Measurements from ENCODE around the gene FUBP3.

FUBP3 gene

DNA sequence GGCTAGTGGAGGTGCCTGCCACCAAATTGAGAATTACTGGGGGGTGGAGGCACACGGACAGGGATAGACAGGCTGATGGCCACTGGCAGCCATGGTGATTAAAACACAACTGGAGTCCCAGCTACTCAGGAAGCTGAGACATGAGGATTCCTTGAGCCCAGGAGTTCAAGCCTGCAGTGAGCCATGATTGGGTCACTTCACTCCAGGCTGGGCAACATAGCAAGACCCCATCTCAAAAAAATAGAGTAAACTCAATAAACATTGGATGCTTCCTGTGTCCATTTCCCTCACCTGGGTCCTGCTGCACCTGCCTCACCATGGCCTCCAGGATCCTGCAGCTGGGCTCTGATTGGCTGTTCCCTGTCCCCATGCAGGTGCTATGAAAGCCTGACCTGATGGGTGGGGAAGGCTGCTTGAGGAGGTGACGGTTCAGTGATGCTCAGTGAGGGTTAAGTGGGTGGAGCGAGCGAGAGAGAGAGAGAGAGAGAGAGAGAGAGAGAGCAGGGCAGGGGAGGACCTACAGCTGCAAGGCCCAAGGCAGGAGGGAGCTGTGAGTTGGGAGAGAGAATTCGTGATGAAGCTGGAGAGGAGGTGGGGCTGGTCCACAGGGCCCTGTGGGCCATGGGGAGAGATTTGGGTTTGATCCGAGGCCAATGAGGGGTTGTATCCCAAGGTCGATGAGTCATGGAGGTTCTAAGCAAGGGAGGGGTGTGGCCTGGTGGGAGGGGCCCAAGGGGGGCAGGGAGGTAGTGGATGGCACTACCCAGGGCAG, 36.7 kb upstream of the FUBP3 start:
- Histone ChIP-seq H3K9me3 (no peaks in the 10 kb centered on the region; the same call in 1 of the 2 replicates), H3K36me3 (no peaks in the 10 kb centered on the region), H3K27me3 (no peaks in the 10 kb centered on the region), H3K4me1 (peaks cover 1% of the 10 kb centered on the region), H3K4me3 (ENCODE audit: low read depth, low read length) (no peak overlapping the region)
- no peak for TF ChIP-seq CTCF (IDR thresholded peaks at IDR 0.05; ENCODE audit: low read depth, low read length)
- no peak for DNase-seq

DNA sequence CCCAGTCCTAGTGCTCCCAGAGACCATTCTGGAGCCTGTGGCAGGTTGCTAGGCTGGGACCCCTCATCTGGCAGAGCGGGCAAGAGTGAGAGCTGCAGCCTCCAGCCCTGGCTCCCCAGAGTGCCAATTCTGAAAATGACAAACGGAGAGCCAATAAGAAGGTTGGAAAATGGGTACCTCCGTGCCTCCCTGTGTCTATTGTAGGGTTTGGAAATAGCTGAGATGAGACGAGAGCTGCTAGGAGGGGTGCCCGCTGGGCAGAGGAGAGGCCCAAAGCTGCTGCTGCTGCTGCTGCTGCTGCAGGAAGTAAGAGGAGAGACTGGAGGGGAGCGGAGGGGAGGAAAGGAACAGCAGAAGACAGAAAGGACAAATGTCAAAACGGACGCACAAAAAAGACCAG, 36.0 kb upstream of the FUBP3 start:
- TF ChIP-seq CTCF (IDR thresholded peaks at IDR 0.05; ENCODE audit: low read depth, low read length) = no peak
- no peak for DNase-seq
- Histone ChIP-seq H3K4me1 (no peaks in the 10 kb centered on the region), H3K4me3 (ENCODE audit: low read depth, low read length) (no peak overlapping the region), H3K27me3 (no peaks in the 10 kb centered on the region), H3K36me3 (no peaks in the 10 kb centered on the region), H3K9me3 (no peaks in the 10 kb centered on the region; the same call in 1 of the 2 replicates)

DNA sequence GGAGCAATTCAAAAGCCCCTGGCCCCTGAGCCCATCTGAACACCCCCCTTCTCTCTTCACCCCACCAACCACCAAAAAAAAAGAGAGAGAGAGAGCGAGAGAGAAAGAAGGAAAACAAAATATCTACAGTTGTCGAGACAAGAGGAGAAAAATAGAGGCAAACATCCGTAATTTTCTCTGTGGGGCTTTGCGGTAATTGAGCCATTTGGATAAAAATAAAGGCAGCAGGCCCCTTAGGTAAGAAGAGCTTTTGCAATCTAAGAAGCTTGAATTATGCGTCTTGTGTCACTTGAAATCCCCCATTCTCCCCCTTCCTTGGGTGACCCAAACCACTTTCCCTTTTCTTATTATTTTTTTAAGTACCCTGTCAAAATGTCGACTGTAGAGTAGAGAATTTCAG, 35.5 kb upstream of the FUBP3 start:
- H3K4me1 ChIP-seq = no peaks in the 10 kb centered on the region
- no peaks in the 10 kb centered on the region for H3K36me3 ChIP-seq
- no peak for DNase-seq
- no peaks in the 10 kb centered on the region for H3K27me3 ChIP-seq
- H3K4me3 ChIP-seq (ENCODE audit: low read depth, low read length) = no peak overlapping the region
- H3K9me3 ChIP-seq = no peaks in the 10 kb centered on the region; the same call in 1 of the 2 replicates
- TF ChIP-seq CTCF (IDR thresholded peaks at IDR 0.05; ENCODE audit: low read depth, low read length) = no peak

- TF ChIP-seq CTCF (IDR thresholded peaks at IDR 0.05; ENCODE audit: low read depth, low read length) = no peak
- H3K9me3 ChIP-seq = no peaks in the 10 kb centered on the region; the same call in 1 of the 2 replicates
- H3K27me3 ChIP-seq = no peaks in the 10 kb centered on the region
- H3K4me3 ChIP-seq (ENCODE audit: low read depth, low read length) = no peak overlapping the region
- H3K4me1 ChIP-seq = no peaks in the 10 kb centered on the region
- no peak for DNase-seq
- H3K36me3 ChIP-seq = no peaks in the 10 kb centered on the region
Observed at GRCh38 chr9:130544364-130544763, 35.0 kb upstream of the FUBP3 start.

DNA sequence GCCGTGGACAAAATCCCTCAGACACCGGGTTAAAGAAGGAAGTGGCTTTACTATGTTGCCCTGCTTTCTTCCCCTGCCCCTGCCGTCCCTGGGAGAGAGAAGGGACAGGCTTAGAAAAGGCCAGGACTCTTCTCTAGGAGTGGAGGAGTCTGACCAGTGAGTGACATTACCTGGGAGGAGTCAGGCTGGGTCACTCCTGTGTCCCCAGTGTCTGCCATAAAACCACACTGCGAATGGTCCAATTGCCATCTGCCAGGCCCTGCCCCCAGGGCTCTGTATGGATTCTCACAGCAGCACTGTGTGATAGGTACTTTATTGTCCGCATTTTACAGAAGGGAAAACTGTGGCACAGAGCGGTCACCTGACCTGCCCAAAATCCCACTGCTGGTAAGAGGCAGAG, 31.3 kb upstream of the FUBP3 start:
- Histone ChIP-seq H3K4me3 (ENCODE audit: low read depth, low read length) (no peak overlapping the region), H3K9me3 (no peaks in the 10 kb centered on the region; the same call in 1 of the 2 replicates), H3K36me3 (no peaks in the 10 kb centered on the region), H3K27me3 (no peaks in the 10 kb centered on the region), H3K4me1 (no peaks in the 10 kb centered on the region)
- no peak for TF ChIP-seq CTCF (IDR thresholded peaks at IDR 0.05; ENCODE audit: low read depth, low read length)
- DNase-seq = no peak

GRCh38 chr9:130549093-130549735, 30.2 kb upstream of the FUBP3 start:
- Histone ChIP-seq H3K36me3 (no peaks in the 10 kb centered on the region), H3K27me3 (no peaks in the 10 kb centered on the region), H3K4me1 (no peaks in the 10 kb centered on the region), H3K9me3 (no peaks in the 10 kb centered on the region; the same call in 1 of the 2 replicates), H3K4me3 (ENCODE audit: low read depth, low read length) (no peak overlapping the region)
- no peak for TF ChIP-seq CTCF (IDR thresholded peaks at IDR 0.05; ENCODE audit: low read depth, low read length)
- DNase-seq = no peak

All from BE2C (cell line).